ENCODE results near the gene AOC3.

AOC3 gene

DNA sequence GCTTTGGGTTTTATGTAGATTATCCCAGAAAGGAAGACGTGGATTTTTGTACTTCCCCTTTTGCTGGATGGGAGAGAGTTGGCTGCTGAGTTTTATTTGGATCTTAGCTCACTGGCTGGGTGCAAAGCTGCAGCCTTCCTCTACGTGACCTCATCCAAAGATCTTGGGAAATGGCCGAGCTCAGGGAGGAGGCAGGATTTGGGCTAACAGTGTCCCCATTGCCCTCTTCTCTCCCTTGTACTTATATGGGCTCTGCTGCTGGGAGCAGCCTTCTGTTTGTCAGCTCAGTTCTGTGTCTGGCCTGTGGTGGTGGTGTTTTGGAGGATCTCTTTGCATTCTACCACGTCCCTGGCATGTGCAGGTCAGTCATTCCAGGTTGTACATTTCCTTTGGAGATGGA, 2.0 kb downstream of the AOC3 start:
- H4K8ac ChIP-seq (ENCODE audit: low read depth, low read length), result no peak overlapping the region
- no peak overlapping the region for H2AFZ ChIP-seq (ENCODE audit: insufficient read depth, low read length, poor library complexity)
- H4K91ac ChIP-seq (ENCODE audit: low read depth, low read length), result no peak overlapping the region
- no peak for DNase-seq
- no peak overlapping the region for H2BK120ac ChIP-seq (ENCODE audit: insufficient read depth, low read length, poor library complexity)
- no peak overlapping the region for H3K4me2 ChIP-seq (ENCODE audit: low read length)
- H3K18ac ChIP-seq (ENCODE audit: low read length), result no peak overlapping the region
- H3K27ac ChIP-seq (ENCODE audit: low read depth, low read length), result no peak overlapping the region
- no CpG with 5 or more reads among the region's 4 CpGs for WGBS (ENCODE audit: extremely low coverage, insufficient coverage, insufficient read length)
- H3K4me3 ChIP-seq (ENCODE audit: low read depth, low read length), result no peak overlapping the region
- no peaks in the 10 kb centered on the region for H3K36me3 ChIP-seq (ENCODE audit: control insufficient read depth in 1 of 2, insufficient read depth in 2 of 2, low read length in 2 of 2)
- no peak overlapping the region for H3K4ac ChIP-seq (ENCODE audit: low read depth, low read length)
- no peaks in the 10 kb centered on the region for H3K27me3 ChIP-seq (ENCODE audit: insufficient read depth, low read length)
- no peak overlapping the region for H2BK5ac ChIP-seq (ENCODE audit: low read depth, low read length, poor library complexity)
- no peak overlapping the region for H2AK5ac ChIP-seq (ENCODE audit: low read length)
- no peak overlapping the region for H3K14ac ChIP-seq (ENCODE audit: low read length)
- H3K9ac ChIP-seq (ENCODE audit: low read length), result no peak overlapping the region
- no peak overlapping the region for H4K12ac ChIP-seq (ENCODE audit: low read depth, low read length)
- no peak overlapping the region for H3K23ac ChIP-seq (ENCODE audit: low read length)
- H3K4me1 ChIP-seq (ENCODE audit: control insufficient read depth in 1 of 2, insufficient read depth in 2 of 2, low read length in 2 of 2), result no peaks in the 10 kb centered on the region
- H2BK12ac ChIP-seq (ENCODE audit: low read length), result no peak overlapping the region
- H3K79me1 ChIP-seq (ENCODE audit: low read length), result no peaks in the 10 kb centered on the region
- H3K9me3 ChIP-seq (ENCODE audit: insufficient read depth, low read depth, low read length), result no peaks in the 10 kb centered on the region
- H3K79me2 ChIP-seq (ENCODE audit: control insufficient read depth, insufficient read depth, low read length, poor library complexity), result no peaks in the 10 kb centered on the region

DNA sequence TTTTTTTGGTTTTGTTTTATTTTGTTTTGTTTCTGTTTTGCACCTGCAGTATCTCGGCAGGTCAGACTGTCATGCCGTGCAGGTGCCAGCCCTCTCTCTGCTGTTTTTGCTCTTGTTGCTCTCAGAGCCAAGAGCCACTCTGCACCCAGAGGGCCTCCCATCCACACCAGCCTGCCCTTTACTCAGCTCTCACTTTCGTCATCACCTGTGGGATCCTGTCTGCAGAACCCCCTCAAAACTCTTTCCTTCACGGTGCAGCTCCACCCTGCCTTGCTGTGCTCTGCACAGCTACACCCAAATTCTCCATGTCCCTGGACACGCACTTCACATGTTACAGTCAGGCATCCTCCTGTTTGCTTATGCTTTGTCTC, 2.6 kb downstream of the AOC3 start:
- no peak overlapping the region for H3K4me3 ChIP-seq (ENCODE audit: low read depth, low read length)
- H3K4me1 ChIP-seq (ENCODE audit: control insufficient read depth in 1 of 2, insufficient read depth in 2 of 2, low read length in 2 of 2), result no peaks in the 10 kb centered on the region
- no peaks in the 10 kb centered on the region for H3K79me2 ChIP-seq (ENCODE audit: control insufficient read depth, insufficient read depth, low read length, poor library complexity)
- no peak overlapping the region for H3K23ac ChIP-seq (ENCODE audit: low read length)
- no CpG with 5 or more reads among the region's 5 CpGs for WGBS (ENCODE audit: extremely low coverage, insufficient coverage, insufficient read length)
- H3K27ac ChIP-seq (ENCODE audit: low read depth, low read length), result no peak overlapping the region
- no peaks in the 10 kb centered on the region for H3K9me3 ChIP-seq (ENCODE audit: insufficient read depth, low read depth, low read length)
- no peaks in the 10 kb centered on the region for H3K27me3 ChIP-seq (ENCODE audit: insufficient read depth, low read length)
- no peak overlapping the region for H2AK5ac ChIP-seq (ENCODE audit: low read length)
- H2BK12ac ChIP-seq (ENCODE audit: low read length), result no peak overlapping the region
- no peak overlapping the region for H3K18ac ChIP-seq (ENCODE audit: low read length)
- no peak overlapping the region for H3K9ac ChIP-seq (ENCODE audit: low read length)
- H3K4me2 ChIP-seq (ENCODE audit: low read length), result no peak overlapping the region
- no peak overlapping the region for H3K14ac ChIP-seq (ENCODE audit: low read length)
- no peak for DNase-seq
- no peak overlapping the region for H4K8ac ChIP-seq (ENCODE audit: low read depth, low read length)
- H4K91ac ChIP-seq (ENCODE audit: low read depth, low read length), result no peak overlapping the region
- no peak overlapping the region for H2BK120ac ChIP-seq (ENCODE audit: insufficient read depth, low read length, poor library complexity)
- H3K79me1 ChIP-seq (ENCODE audit: low read length), result no peaks in the 10 kb centered on the region
- H4K12ac ChIP-seq (ENCODE audit: low read depth, low read length), result no peak overlapping the region
- no peak overlapping the region for H2AFZ ChIP-seq (ENCODE audit: insufficient read depth, low read length, poor library complexity)
- no peak overlapping the region for H2BK5ac ChIP-seq (ENCODE audit: low read depth, low read length, poor library complexity)
- no peaks in the 10 kb centered on the region for H3K36me3 ChIP-seq (ENCODE audit: control insufficient read depth in 1 of 2, insufficient read depth in 2 of 2, low read length in 2 of 2)
- no peak overlapping the region for H3K4ac ChIP-seq (ENCODE audit: low read depth, low read length)

DNA sequence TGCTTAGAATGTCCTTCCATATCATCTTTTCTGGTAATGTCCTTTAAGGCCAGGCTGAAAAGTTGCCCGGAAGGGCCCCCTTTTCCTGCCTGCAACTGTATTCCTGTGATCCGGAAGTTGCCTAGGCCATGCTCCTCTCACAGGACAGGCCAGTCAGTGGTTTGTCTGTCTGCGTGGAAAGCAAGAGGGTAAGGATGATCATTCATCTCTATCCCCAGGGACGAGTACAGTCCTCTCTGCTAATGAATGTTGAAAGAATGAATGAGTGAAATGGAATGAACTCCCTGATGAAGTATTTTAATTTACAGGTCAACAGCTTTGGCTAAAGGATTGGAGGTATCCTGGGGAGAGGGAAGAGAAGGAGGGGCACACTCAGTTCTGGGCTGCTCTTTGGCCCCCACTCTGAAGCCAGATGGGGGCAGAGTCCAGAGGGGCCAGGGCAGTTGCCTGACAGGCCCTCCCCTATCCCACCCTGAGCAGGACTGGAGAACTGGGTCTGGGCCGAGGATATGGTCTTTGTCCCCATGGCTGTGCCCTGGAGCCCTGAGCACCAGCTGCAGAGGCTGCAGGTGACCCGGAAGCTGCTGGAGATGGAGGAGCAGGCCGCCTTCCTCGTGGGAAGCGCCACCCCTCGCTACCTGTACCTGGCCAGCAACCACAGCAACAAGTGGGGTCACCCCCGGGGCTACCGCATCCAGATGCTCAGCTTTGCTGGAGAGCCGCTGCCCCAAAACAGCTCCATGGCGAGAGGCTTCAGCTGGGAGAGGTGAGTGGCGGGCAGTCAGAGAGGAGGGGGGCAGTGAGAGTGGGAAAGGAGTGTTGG, 3.2 kb downstream of the AOC3 start:
- no peak overlapping the region for H2AFZ ChIP-seq (ENCODE audit: insufficient read depth, low read length, poor library complexity)

DNA sequence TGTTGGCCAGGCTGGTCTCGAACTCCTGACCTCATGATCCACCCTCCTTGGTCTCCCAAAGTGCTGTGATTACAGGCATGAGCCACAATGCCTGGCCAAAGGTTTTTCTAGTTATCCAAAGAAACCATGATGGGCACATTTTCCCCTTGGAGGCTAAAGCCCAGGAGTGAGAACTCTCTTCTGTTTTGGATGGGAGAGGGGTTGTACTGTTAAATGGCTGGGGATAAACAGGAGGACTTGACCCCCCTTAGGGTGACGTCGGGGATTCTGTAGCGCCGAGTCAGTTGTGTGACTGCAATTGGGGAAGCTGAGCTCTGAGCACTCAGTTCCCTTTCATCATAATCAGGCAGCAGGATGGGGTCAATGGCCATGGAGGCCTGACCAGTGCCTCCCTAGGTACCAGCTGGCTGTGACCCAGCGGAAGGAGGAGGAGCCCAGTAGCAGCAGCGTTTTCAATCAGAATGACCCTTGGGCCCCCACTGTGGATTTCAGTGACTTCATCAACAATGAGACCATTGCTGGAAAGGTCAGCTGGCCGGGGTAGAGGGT, 4.1 kb downstream of the AOC3 start:
- Histone ChIP-seq H3K27ac (ENCODE audit: low read depth, low read length) (no peak overlapping the region), H3K4me1 (ENCODE audit: control insufficient read depth in 1 of 2, insufficient read depth in 2 of 2, low read length in 2 of 2) (no peaks in the 10 kb centered on the region), H3K4me3 (ENCODE audit: low read depth, low read length) (no peak overlapping the region), H2AK5ac (ENCODE audit: low read length) (no peak overlapping the region), H3K23ac (ENCODE audit: low read length) (no peak overlapping the region), H3K18ac (ENCODE audit: low read length) (no peak overlapping the region), H2BK5ac (ENCODE audit: low read depth, low read length, poor library complexity) (no peak overlapping the region), H3K9me3 (ENCODE audit: insufficient read depth, low read depth, low read length) (no peaks in the 10 kb centered on the region), H3K36me3 (ENCODE audit: control insufficient read depth in 1 of 2, insufficient read depth in 2 of 2, low read length in 2 of 2) (no peaks in the 10 kb centered on the region), H2AFZ (ENCODE audit: insufficient read depth, low read length, poor library complexity) (no peak overlapping the region), H3K9ac (ENCODE audit: low read length) (no peak overlapping the region), H3K14ac (ENCODE audit: low read length) (no peak overlapping the region), H3K79me1 (ENCODE audit: low read length) (no peaks in the 10 kb centered on the region), H3K27me3 (ENCODE audit: insufficient read depth, low read length) (no peaks in the 10 kb centered on the region), H3K4ac (ENCODE audit: low read depth, low read length) (no peak overlapping the region), H4K12ac (ENCODE audit: low read depth, low read length) (no peak overlapping the region), H2BK120ac (ENCODE audit: insufficient read depth, low read length, poor library complexity) (no peak overlapping the region), H4K91ac (ENCODE audit: low read depth, low read length) (no peak overlapping the region), H3K79me2 (ENCODE audit: control insufficient read depth, insufficient read depth, low read length, poor library complexity) (no peaks in the 10 kb centered on the region), H4K8ac (ENCODE audit: low read depth, low read length) (no peak overlapping the region), H3K4me2 (ENCODE audit: low read length) (no peak overlapping the region), H2BK12ac (ENCODE audit: low read length) (no peak overlapping the region)
- WGBS (ENCODE audit: extremely low coverage, insufficient coverage, insufficient read length), result no CpG with 5 or more reads among the region's 8 CpGs
- no peak for DNase-seq

More for the DNA sequence above, 3.2 kb downstream of the AOC3 start:
- Histone ChIP-seq H3K4me1 (ENCODE audit: control insufficient read depth in 1 of 2, insufficient read depth in 2 of 2, low read length in 2 of 2) (no peaks in the 10 kb centered on the region), H3K79me2 (ENCODE audit: control insufficient read depth, insufficient read depth, low read length, poor library complexity) (no peaks in the 10 kb centered on the region), H3K9ac (ENCODE audit: low read length) (no peak overlapping the region), H4K91ac (ENCODE audit: low read depth, low read length) (no peak overlapping the region), H3K18ac (ENCODE audit: low read length) (no peak overlapping the region), H3K9me3 (ENCODE audit: insufficient read depth, low read depth, low read length) (no peaks in the 10 kb centered on the region), H2BK12ac (ENCODE audit: low read length) (no peak overlapping the region), H3K79me1 (ENCODE audit: low read length) (no peaks in the 10 kb centered on the region), H3K36me3 (ENCODE audit: control insufficient read depth in 1 of 2, insufficient read depth in 2 of 2, low read length in 2 of 2) (no peaks in the 10 kb centered on the region), H2BK5ac (ENCODE audit: low read depth, low read length, poor library complexity) (no peak overlapping the region), H2AK5ac (ENCODE audit: low read length) (no peak overlapping the region), H3K4me2 (ENCODE audit: low read length) (no peak overlapping the region), H3K4ac (ENCODE audit: low read depth, low read length) (no peak overlapping the region), H3K14ac (ENCODE audit: low read length) (no peak overlapping the region), H2BK120ac (ENCODE audit: insufficient read depth, low read length, poor library complexity) (no peak overlapping the region), H3K27ac (ENCODE audit: low read depth, low read length) (no peak overlapping the region), H4K8ac (ENCODE audit: low read depth, low read length) (no peak overlapping the region), H3K27me3 (ENCODE audit: insufficient read depth, low read length) (no peaks in the 10 kb centered on the region), H3K4me3 (ENCODE audit: low read depth, low read length) (no peak overlapping the region), H3K23ac (ENCODE audit: low read length) (no peak overlapping the region), H4K12ac (ENCODE audit: low read depth, low read length) (no peak overlapping the region)
- no CpG with 5 or more reads among the region's 15 CpGs for WGBS (ENCODE audit: extremely low coverage, insufficient coverage, insufficient read length)
- DNase-seq, result no peak
